H9 (cell line): ENCODE results near the gene MAJIN. TPM values are rescaled to one million over a fixed set of nuclear protein-coding genes. Genes with fewer than 3 reads are reported as not detected.

Source experiments
- DNase-seq: peaks from one replicate; pipeline ENCODE4 v3.0.0-alpha.2; 2017
- H2AFZ ChIP-seq: one replicate; pipeline ENCODE4 v1.6.1; 2013; ENCODE audit warnings: mild to moderate bottlenecking, low read length, control low read depth, moderate library complexity
- H2AK5ac ChIP-seq: 2 replicates; pipeline ENCODE4 v1.6.1; 2013; ENCODE audit warnings: low read length, control low read depth, mixed read lengths; ENCODE audit not compliant: insufficient read length
- H2BK120ac ChIP-seq: one replicate; pipeline ENCODE4 v1.6.1; 2013; ENCODE audit warnings: low read depth, mild to moderate bottlenecking, low read length, control low read depth, inconsistent platforms; ENCODE audit not compliant: poor library complexity, severe bottlenecking
- H2BK12ac ChIP-seq: 2 replicates; pipeline ENCODE4 v1.6.1; 2013; ENCODE audit warnings: low read length, control low read depth, mixed read lengths, low read depth; ENCODE audit not compliant: insufficient read length
- H2BK15ac ChIP-seq: 2 replicates; pipeline ENCODE4 v1.6.1; 2013; ENCODE audit warnings: low read depth, low read length, control low read depth
- H2BK20ac ChIP-seq: one replicate; pipeline ENCODE4 v1.6.1; 2013; ENCODE audit warnings: low read depth, mild to moderate bottlenecking, low read length, control low read depth, inconsistent platforms; ENCODE audit not compliant: poor library complexity, severe bottlenecking
- H2BK5ac ChIP-seq: 2 replicates; pipeline ENCODE4 v1.6.1; 2013; ENCODE audit warnings: low read length, control low read depth, mixed read lengths; ENCODE audit not compliant: insufficient read length
- H3K14ac ChIP-seq: 2 replicates; pipeline ENCODE4 v1.6.1; 2013; ENCODE audit warnings: low read length, control low read depth; ENCODE audit not compliant: insufficient read depth
- H3K18ac ChIP-seq: 2 replicates; pipeline ENCODE4 v1.6.1; 2013; ENCODE audit warnings: low read depth, mild to moderate bottlenecking, mixed read lengths, low read length, control low read depth; ENCODE audit not compliant: insufficient read length
- H3K23ac ChIP-seq: 2 replicates; pipeline ENCODE4 v1.6.1; 2013; ENCODE audit warnings: low read length, control low read depth, mixed read lengths, low read depth; ENCODE audit not compliant: insufficient read length
- H3K23me2 ChIP-seq: 2 replicates; pipeline ENCODE4 v1.6.1; 2013; ENCODE audit warnings: low read depth, mild to moderate bottlenecking, mixed read lengths, low read length, control low read depth; ENCODE audit not compliant: insufficient read length, poor library complexity, severe bottlenecking
- H3K27ac ChIP-seq: 2 replicates; pipeline ENCODE4 v1.5.1; 2013; ENCODE audit warnings: low read length, control low read depth, mixed read lengths, low read depth; ENCODE audit not compliant: insufficient read length
- H3K27me3 ChIP-seq: 2 replicates; pipeline ENCODE4 v1.6.1; 2013; ENCODE audit warnings: low read length, control low read depth, inconsistent platforms; ENCODE audit not compliant: insufficient read depth
- H3K4ac ChIP-seq: 2 replicates; pipeline ENCODE4 v1.6.1; 2013; ENCODE audit warnings: low read depth, mild to moderate bottlenecking, control low read depth, inconsistent platforms, low read length, moderate library complexity
- H3K4me1 ChIP-seq: 2 replicates; pipeline ENCODE4 v1.6.1; 2013; ENCODE audit warnings: low read length, control low read depth, inconsistent platforms; ENCODE audit not compliant: insufficient read depth
- H3K4me2 ChIP-seq: 2 replicates; pipeline ENCODE4 v1.6.1; 2013; ENCODE audit warnings: low read length, control low read depth, mixed read lengths; ENCODE audit not compliant: insufficient read length, insufficient read depth
- H3K56ac ChIP-seq: 2 replicates; pipeline ENCODE4 v1.6.1; 2013; ENCODE audit warnings: low read depth, mild to moderate bottlenecking, mixed read lengths, low read length, control low read depth; ENCODE audit not compliant: insufficient read length
- H3K79me1 ChIP-seq: 2 replicates; pipeline ENCODE4 v1.6.1; 2013; ENCODE audit warnings: low read depth, mild to moderate bottlenecking, moderate library complexity, low read length, control low read depth, inconsistent platforms; ENCODE audit not compliant: insufficient read depth, poor library complexity, severe bottlenecking
- H3K79me2 ChIP-seq: 2 replicates; pipeline ENCODE4 v1.6.1; 2013; ENCODE audit warnings: low read length, control low read depth, inconsistent platforms; ENCODE audit not compliant: insufficient read depth
- H3K9ac ChIP-seq: 2 replicates; pipeline ENCODE4 v1.6.1; 2013; ENCODE audit warnings: low read length, control low read depth, mixed read lengths; ENCODE audit not compliant: insufficient read length; ENCODE audit errors: extremely low read depth
- H3K9me3 ChIP-seq: one replicate; pipeline ENCODE4 v1.6.1; 2013; ENCODE audit warnings: low read depth, low read length, inconsistent platforms; ENCODE audit not compliant: control insufficient read depth
- H3T11ph ChIP-seq: one replicate; pipeline ENCODE4 v1.6.1; 2013; ENCODE audit warnings: mild to moderate bottlenecking, low read length, control low read depth, inconsistent platforms
- H4K20me1 ChIP-seq: one replicate; pipeline ENCODE4 v1.6.1; 2013; ENCODE audit not compliant: control insufficient read depth, insufficient read length, insufficient read depth
- H4K5ac ChIP-seq: 2 replicates; pipeline ENCODE4 v1.6.1; 2013; ENCODE audit warnings: low read depth, mild to moderate bottlenecking, mixed read lengths, low read length, control low read depth; ENCODE audit not compliant: insufficient read length
- H4K8ac ChIP-seq: replicated peaks from 2 replicates; pipeline ENCODE4 v1.6.1; 2013; ENCODE audit warnings: low read length, control low read depth, mixed read lengths, low read depth; ENCODE audit not compliant: insufficient read length
- H4K91ac ChIP-seq: 2 replicates; pipeline ENCODE4 v1.6.1; 2013; ENCODE audit warnings: low read depth, mild to moderate bottlenecking, moderate library complexity, mixed read lengths, low read length, control low read depth; ENCODE audit not compliant: insufficient read length
- H3K27ac Mint-ChIP-seq, 3 experiments: 2 replicates in 2 of 3; 3 replicates in 1 of 3; pipeline ENCODE4 v1.8.0; 2020 to 2021; ENCODE audit warnings: mixed read lengths in 3 of 3, mild to moderate bottlenecking in 1 of 3, moderate library complexity in 1 of 3
- H3K27me3 Mint-ChIP-seq: 2 replicates; pipeline ENCODE4 v1.8.0; 2021; ENCODE audit warnings: low read depth, mild to moderate bottlenecking, moderate library complexity, mixed read lengths
- H3K36me3 Mint-ChIP-seq, 3 experiments: 2 replicates in 2 of 3; 3 replicates in 1 of 3; pipeline ENCODE4 v1.8.0; 2020 to 2021; ENCODE audit warnings: low read depth in 3 of 3, mixed read lengths in 3 of 3; ENCODE audit not compliant: insufficient read depth in 1 of 3
- H3K4me1 Mint-ChIP-seq, 2 experiments: 2 replicates each; pipeline ENCODE4 v1.8.0; 2020; ENCODE audit warnings: mixed read lengths in 2 of 2
- H3K4me3 Mint-ChIP-seq, 2 experiments: 2 replicates in 1 of 2; 3 replicates in 1 of 2; pipeline ENCODE4 v1.8.0; 2020 to 2021; ENCODE audit warnings: mild to moderate bottlenecking in 2 of 2, mixed read lengths in 2 of 2, moderate library complexity in 1 of 2
- H3K9me3 Mint-ChIP-seq, 2 experiments: 2 replicates in 1 of 2; 3 replicates in 1 of 2; pipeline ENCODE4 v1.8.0; 2020; ENCODE audit warnings: mild to moderate bottlenecking in 2 of 2, mixed read lengths in 2 of 2, moderate library complexity in 1 of 2
- WGBS: extraction: QIAGEN DNeasy Blood & Tissue Kit; methylation state at CpG from one replicate; pipeline ENCODE4 v1.1.7; 2013; ENCODE audit warnings: missing lambda C conversion rate, low lambda C conversion rate, mixed read lengths; ENCODE audit not compliant: insufficient read length; ENCODE audit errors: extremely low coverage; 5-methylcytosine and 5-hydroxymethylcytosine counted together
- total RNA-seq: library from RNA; stranded (reverse); gene quantifications from 2 replicates; pipeline ENCODE4 v1.2.1, GENCODE V29; 2021
- TF ChIP-seq, protein P1 (sequence below): fragments of 200-600 bp; sonication (generic); conservative IDR thresholded peaks from 3 replicates; pipeline ENCODE4 v1.8.0; 2021; ENCODE audit warnings: antibody characterized with exemption, mild to moderate bottlenecking

Gene MAJIN
- total RNA-seq, 1 experiment from 2014 or later: not detected

DNA sequence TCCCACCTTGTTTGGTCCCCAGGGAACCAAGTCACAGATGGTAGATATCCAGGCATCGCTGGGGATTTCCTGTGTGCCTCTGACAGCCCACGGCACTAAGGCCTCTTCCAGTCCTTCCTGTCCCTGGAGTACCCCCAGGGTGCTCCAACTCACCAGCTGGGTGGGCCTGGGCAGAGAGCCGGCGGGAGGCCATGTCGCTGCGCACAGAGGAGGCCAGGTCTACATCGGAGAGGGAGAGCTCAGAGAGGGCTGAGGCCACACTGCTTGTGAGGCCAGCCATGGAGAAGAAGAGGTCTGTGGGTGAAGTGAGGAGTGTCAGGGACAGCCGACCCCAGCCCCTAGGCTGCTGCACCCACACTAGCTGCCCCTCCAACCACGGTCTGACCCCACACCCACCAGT lies 60.2 kb downstream of the MAJIN start:
- no peak overlapping the region for H4K5ac ChIP-seq
- H3K9me3 Mint-ChIP-seq: no peaks in the 10 kb centered on the region
- H3K9ac ChIP-seq: no peak overlapping the region

More for the DNA sequence above, 60.2 kb downstream of the MAJIN start:
- H3K4me3 Mint-ChIP-seq: no peak overlapping the region
- peaks cover 9 to 13% of the 10 kb centered on the region in 2 experiments for H3K4me1 Mint-ChIP-seq
- Histone ChIP-seq H2BK120ac (no peak overlapping the region), H4K20me1 (no peaks in the 10 kb centered on the region), H2AFZ (no peak overlapping the region), H2BK5ac (no peak overlapping the region), H3T11ph (no peak overlapping the region), H2AK5ac (no peak overlapping the region), H3K23me2 (peaks cover 6% of the 10 kb centered on the region), H2BK15ac (no peak overlapping the region), H3K79me1 (no peaks in the 10 kb centered on the region), H3K27me3 (no peaks in the 10 kb centered on the region), H3K9me3 (no peaks in the 10 kb centered on the region), H3K56ac (no peak overlapping the region), H3K79me2 (no peaks in the 10 kb centered on the region), H3K27ac (no peak overlapping the region), H2BK20ac (no peak overlapping the region), H3K14ac (no peak overlapping the region), H2BK12ac (no peak overlapping the region), H3K4ac (no peak overlapping the region), H4K8ac (no peak overlapping the region), H3K23ac (no peak overlapping the region), H3K4me1 (no peaks in the 10 kb centered on the region), H4K91ac (no peak overlapping the region), H3K4me2 (no peak overlapping the region), H3K18ac (no peak overlapping the region)
- H3K27me3 Mint-ChIP-seq: no peaks in the 10 kb centered on the region
- peaks cover 14 to 47% (median 35%) of the 10 kb centered on the region in 3 experiments; a peak in 6 of 7 replicates for H3K36me3 Mint-ChIP-seq
- TF ChIP-seq, protein P1, sequence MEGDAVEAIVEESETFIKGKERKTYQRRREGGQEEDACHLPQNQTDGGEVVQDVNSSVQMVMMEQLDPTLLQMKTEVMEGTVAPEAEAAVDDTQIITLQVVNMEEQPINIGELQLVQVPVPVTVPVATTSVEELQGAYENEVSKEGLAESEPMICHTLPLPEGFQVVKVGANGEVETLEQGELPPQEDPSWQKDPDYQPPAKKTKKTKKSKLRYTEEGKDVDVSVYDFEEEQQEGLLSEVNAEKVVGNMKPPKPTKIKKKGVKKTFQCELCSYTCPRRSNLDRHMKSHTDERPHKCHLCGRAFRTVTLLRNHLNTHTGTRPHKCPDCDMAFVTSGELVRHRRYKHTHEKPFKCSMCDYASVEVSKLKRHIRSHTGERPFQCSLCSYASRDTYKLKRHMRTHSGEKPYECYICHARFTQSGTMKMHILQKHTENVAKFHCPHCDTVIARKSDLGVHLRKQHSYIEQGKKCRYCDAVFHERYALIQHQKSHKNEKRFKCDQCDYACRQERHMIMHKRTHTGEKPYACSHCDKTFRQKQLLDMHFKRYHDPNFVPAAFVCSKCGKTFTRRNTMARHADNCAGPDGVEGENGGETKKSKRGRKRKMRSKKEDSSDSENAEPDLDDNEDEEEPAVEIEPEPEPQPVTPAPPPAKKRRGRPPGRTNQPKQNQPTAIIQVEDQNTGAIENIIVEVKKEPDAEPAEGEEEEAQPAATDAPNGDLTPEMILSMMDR: no peak
- no peak overlapping the region for H3K27ac Mint-ChIP-seq
- WGBS: no CpG with 5 or more reads among the region's 9 CpGs
- no peak for DNase-seq
